Stimulated activated naive B cell treated with anti-CD40 and anti-IgM and Interleukin-4, amounts not matched to agents 10 μg/mL and 1 μg/mL and 100 μg/mL, for 72 hours (primary cell): Measurements from ENCODE around the gene RAMP3.
A peak's percentile ranks its signal among the peaks of the same experiment; 100 is the strongest.

ENCODE experiments used
- ATAC-seq, 2 donors: fragments of 150-1000 bp; cut with Tn5 transposase; replicated peaks; 2 replicates each; pipeline ENCODE4 v1.10.0; 2021; ENCODE audit warnings: moderate library complexity in 1 of 2
- DNase-seq: peaks from one replicate; pipeline ENCODE4 v3.0.0; 2021
- H3K27ac Mint-ChIP-seq: one replicate; pipeline ENCODE4 v1.8.0; 2022; ENCODE audit warnings: mild to moderate bottlenecking, mixed read lengths
- H3K27me3 Mint-ChIP-seq, 2 donors: one replicate each; pipeline ENCODE4 v1.8.0; 2022; ENCODE audit warnings: mixed read lengths in 2 of 2
- H3K36me3 Mint-ChIP-seq, 2 donors: one replicate each; pipeline ENCODE4 v1.8.0; 2022; ENCODE audit warnings: mixed read lengths in 2 of 2, mild to moderate bottlenecking in 1 of 2
- H3K4me1 Mint-ChIP-seq, 2 donors: one replicate each; pipeline ENCODE4 v1.8.0; 2022; ENCODE audit warnings: mixed read lengths in 2 of 2, mild to moderate bottlenecking in 1 of 2
- H3K4me3 Mint-ChIP-seq, 2 donors: one replicate each; pipeline ENCODE4 v1.8.0; 2022; ENCODE audit warnings: mild to moderate bottlenecking in 2 of 2, mixed read lengths in 2 of 2, moderate library complexity in 1 of 2
- H3K9me3 Mint-ChIP-seq, 2 donors: one replicate each; pipeline ENCODE4 v1.8.0; 2022; ENCODE audit warnings: mixed read lengths in 2 of 2, mild to moderate bottlenecking in 1 of 2

RAMP3 gene

DNA sequence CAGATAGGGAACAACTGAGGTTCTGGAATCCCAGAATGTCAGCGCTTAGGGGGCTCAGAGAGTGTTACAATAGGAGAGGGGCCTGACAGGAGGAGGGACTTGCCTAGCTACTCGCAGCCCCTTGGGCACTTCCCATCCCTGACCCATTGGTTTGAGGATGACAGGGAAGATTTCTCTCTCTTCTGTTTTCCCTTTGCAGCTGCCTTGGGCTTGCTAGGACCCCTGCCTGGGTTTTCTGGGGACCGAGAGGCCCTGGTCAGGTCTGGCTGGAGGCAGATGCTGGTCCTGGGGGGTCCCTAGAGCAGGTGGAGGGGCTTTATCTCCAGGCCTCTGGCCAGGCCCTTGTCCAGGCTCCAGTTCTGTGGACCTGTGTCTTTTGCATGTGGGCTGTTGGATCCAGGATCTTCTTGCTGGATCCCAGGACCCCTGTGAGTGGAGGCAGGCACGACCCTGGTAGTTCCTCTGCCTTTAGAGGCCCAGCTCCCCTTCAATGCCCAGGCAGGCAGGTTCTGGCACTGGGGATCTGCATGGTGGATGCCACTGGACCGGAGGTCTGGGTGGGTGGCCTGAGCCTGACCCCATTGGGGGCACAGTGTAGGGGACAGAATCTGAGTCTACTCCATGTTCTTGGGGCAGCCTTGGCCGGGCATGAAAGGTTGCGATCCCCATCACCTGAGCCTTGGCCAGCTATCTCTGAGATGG is 26.9 kb downstream of the RAMP3 start:
- no peak for ATAC-seq
- H3K4me3 Mint-ChIP-seq = no peak overlapping the region
- H3K27ac Mint-ChIP-seq = no peak overlapping the region
- H3K9me3 Mint-ChIP-seq = no peaks in the 10 kb centered on the region
- H3K27me3 Mint-ChIP-seq = peaks cover 2 to 8% of the 10 kb centered on the region in 2 donors
- H3K4me1 Mint-ChIP-seq = no peaks in the 10 kb centered on the region
- no peaks in the 10 kb centered on the region for H3K36me3 Mint-ChIP-seq
- DNase-seq = no peak

DNA sequence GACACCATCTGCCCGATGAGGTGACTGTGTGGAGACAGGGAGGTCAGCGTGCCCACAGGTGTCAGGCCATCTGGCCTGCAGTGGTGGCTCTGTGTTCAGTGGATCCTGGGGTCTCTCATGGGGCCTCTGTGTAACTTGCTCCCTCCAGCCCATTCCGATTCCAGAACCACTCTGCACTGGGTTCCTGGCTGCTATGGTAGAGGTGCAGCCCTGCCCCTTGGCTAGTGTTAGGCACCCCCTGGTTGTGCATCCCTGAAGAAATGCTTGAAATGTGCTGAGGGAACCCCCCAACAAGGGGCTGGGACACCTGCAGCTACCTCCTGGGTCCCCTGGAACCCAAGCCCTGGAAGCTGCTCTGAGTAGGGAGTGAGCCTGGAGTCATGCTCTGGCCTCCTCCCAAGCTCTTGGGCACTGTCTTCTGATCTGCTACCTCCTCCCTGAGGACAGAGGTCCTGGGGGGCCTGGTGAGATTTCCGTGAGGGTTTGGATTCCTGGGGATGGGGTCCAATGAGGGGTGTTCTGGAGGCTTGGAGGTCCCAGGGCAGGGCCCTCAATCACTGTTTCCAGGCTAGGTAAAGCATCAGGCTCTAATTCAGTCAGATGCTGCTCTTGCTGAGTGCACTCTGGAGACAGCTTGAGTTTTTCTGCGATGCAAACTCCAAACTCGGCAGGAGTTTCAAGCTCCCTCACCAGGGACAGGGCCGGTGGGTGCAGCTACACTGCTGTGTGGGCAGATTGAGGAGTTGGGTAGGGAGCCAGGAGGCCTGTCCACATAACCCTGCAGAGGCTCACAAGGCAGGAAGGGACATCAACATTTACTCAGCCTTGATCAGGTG is 27.7 kb downstream of the RAMP3 start:
- Mint-ChIP-seq H3K27ac (no peak overlapping the region), H3K27me3 (peaks cover 0 to 12% of the 10 kb centered on the region in 2 donors), H3K4me1 (no peaks in the 10 kb centered on the region), H3K4me3 (no peak overlapping the region), H3K9me3 (no peaks in the 10 kb centered on the region), H3K36me3 (no peaks in the 10 kb centered on the region)
- ATAC-seq (no peak), DNase-seq (no peak)

DNA sequence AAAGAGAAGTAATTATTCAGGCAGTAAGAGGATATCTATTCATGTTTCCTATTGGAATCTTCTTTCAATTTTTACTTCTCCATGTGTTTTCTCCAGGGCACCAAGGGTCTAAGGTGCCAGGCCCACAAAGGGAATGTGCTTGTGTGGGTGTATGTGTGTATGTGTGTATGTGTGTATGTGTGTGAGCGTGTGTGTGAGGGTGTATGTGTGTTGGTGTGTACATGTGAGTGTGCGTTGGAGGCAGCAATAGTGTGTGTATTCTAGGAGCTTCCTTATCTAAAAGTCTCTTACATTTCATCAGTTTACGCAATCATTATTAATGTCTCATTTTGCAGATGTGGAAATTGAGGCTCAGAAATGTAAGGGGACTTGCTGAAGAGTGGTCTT is 28.3 kb downstream of the RAMP3 start:
- Mint-ChIP-seq H3K36me3 (no peaks in the 10 kb centered on the region), H3K4me1 (no peaks in the 10 kb centered on the region), H3K9me3 (no peaks in the 10 kb centered on the region), H3K27ac (no peak overlapping the region), H3K4me3 (no peak overlapping the region), H3K27me3 (peaks cover 0 to 12% of the 10 kb centered on the region in 2 donors)
- no peak for DNase-seq
- ATAC-seq = no peak

DNA sequence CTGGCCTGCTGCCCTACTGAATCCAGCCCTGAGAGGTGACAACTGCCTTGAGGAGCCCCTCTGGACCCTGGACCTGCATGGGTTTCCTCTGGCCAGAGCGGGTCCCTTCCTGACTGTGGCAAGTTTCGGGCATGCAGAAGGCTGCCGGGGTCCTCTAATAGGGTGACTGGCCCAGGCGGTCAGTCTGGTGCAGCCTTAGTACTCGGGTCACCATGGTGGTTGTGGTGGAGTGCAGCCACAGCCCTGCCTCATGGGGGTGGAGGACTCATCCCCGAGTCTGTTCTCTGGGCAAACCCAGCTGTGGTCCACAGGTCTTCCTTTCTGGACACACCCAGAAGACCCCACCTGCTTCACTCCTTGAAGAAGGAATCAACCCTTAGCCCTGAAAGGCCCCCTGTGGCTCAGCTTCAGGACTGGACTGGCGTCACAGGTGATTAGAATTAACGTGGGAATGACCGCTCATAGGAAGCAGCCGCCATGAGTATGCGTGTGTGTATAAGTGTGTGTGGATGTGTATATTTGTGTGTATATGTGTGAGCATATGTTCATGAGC is 28.7 kb downstream of the RAMP3 start:
- ATAC-seq = no peak
- H3K9me3 Mint-ChIP-seq = no peaks in the 10 kb centered on the region
- H3K27me3 Mint-ChIP-seq = peaks cover 3 to 15% of the 10 kb centered on the region in 2 donors
- no peaks in the 10 kb centered on the region for H3K36me3 Mint-ChIP-seq
- no peak overlapping the region for H3K4me3 Mint-ChIP-seq
- no peaks in the 10 kb centered on the region for H3K4me1 Mint-ChIP-seq
- DNase-seq = no peak
- H3K27ac Mint-ChIP-seq = no peak overlapping the region

DNA sequence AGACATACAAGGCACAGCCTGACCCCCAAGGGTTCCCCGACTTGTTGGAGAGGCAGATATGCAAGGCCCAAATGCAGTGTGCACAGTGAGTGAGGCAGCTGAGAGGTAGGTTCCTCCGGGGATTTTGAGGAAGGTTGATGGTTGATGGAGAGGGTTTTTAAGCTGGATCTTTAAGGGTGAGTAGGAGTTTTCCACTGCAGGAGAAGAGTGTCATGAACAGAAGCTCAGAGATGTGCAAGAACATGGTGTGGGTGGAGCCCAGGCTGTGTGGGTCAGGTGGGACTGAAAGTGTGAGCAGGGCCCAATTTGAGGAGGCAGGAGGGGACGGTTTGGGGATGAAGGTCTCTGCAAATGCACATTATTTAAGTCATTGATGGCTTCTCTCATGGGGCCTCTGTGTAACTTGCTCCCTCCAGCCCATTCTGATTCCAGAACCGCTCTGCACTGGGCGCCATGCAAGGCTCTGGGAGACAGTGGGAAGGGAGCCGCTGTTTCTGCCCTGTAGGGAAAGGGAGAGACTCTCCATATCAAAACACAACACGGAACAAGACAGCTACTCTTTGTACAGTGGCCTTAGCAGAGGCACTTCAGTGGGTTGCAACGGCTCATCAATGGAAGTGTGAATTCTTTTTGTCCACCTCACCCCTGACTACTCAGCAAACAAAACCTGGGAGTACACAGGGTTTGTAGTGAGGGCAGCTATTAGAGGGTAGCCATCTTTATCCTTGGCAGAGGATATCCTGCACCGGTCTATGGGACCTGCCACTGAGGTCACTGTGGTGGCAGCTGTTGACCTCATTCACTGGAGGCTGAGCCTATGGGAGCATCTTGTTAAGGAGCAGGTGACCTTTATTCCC is 29.7 kb downstream of the RAMP3 start:
- ATAC-seq (no peak), DNase-seq (no peak)
- H3K27ac Mint-ChIP-seq = no peak overlapping the region
- no peak overlapping the region for H3K4me3 Mint-ChIP-seq
- no peaks in the 10 kb centered on the region for H3K4me1 Mint-ChIP-seq
- no peaks in the 10 kb centered on the region for H3K36me3 Mint-ChIP-seq
- peaks cover under 1 to 2% of the 10 kb centered on the region in 2 donors for H3K9me3 Mint-ChIP-seq
- H3K27me3 Mint-ChIP-seq = peaks cover 8 to 22% of the 10 kb centered on the region in 2 donors

DNA sequence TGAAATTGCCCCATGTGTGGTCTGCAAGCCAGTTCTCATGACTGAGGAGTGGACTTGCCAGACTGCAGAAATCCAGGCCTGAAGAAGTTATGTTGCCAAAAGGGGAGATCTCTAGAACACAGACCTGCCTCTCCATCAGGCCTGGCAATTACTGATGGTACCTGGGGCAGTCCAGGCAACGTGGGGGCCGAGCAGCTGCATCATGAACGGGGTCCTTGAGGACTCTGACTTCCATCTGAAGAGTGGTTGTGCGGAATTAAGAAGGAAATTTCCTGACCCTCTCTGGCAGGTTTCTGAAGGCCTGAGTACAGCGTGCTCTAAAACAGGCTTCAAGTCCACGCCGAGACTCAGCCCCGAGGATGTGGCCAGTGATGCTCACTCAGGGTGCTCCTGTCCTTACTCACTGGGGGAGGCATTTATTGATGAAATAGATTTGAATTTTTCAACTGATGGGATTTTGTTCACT is 30.4 kb downstream of the RAMP3 start:
- H3K9me3 Mint-ChIP-seq = peaks cover 2 to 5% of the 10 kb centered on the region in 2 donors
- H3K4me3 Mint-ChIP-seq = no peak overlapping the region
- no peak overlapping the region for H3K27ac Mint-ChIP-seq
- no peaks in the 10 kb centered on the region for H3K36me3 Mint-ChIP-seq
- DNase-seq = no peak
- peaks cover 8 to 27% of the 10 kb centered on the region in 2 donors for H3K27me3 Mint-ChIP-seq
- ATAC-seq = no peak
- peaks cover 0 to 4% of the 10 kb centered on the region in 2 donors for H3K4me1 Mint-ChIP-seq

DNA sequence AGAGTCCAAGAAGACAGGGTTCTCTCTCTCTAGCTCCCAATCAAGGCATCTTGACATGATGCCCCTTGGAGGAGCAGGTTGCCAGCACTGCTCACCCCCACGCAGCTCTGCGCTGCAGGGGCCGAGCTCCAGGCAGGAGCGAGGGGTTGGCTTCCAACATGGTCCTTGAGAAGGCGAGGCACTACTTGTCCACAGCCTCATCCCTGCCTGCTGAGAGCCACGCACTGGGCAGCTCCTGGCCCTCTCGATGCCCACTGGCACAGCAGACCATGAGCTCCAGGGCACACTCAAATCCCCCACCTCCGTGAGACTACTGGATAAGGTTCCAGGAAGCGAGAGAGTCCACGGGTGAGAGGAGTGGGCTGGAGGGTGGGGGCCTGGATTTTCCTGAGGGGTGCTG is 31.1 kb downstream of the RAMP3 start:
- H3K27me3 Mint-ChIP-seq = peaks cover 8 to 30% of the 10 kb centered on the region in 2 donors
- H3K27ac Mint-ChIP-seq = no peak overlapping the region
- no peaks in the 10 kb centered on the region for H3K36me3 Mint-ChIP-seq
- DNase-seq = no peak
- ATAC-seq = no peak
- H3K9me3 Mint-ChIP-seq = peaks cover 2 to 5% of the 10 kb centered on the region in 2 donors
- H3K4me1 Mint-ChIP-seq = peaks cover 0 to 4% of the 10 kb centered on the region in 2 donors
- no peak overlapping the region for H3K4me3 Mint-ChIP-seq

DNA sequence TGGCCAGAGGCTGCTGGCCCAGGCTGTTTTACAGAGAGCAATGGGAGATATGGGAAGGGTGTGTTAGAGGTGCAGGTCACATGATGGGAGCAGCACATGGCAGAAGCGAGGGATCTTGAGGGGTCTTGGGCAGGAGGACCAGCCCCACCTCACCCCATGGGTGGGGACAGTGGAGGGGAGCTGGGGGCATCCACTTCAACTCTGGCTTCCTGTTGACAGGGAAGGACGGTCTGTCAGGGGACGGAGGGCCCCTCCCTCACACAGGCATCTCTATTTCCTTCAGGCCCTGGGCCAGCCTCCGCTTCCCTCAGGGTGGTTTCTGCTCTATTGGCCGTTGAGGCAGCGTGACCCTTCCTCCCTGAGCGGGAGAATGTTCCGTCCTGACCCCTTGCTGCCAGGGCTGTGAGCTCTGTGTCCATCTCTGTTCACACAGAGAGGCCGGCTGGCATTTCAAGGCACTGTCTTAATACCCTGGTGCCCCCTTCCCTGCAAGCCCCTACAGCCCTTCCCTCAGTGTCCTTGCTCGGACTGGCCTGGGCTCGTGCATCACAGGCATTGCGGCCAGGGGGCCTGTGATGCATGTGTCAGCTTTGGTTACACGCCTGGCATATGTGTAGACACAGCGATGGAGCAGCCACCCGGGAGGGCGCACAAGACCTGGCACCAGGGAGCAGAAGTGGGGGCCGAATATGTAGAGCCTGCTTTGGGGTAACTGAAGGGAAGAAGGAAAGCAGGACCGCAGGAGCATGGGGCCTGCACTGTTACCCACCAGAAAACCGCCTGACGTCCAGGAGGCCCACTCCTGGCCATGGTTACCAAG is 31.8 kb downstream of the RAMP3 start:
- H3K27ac Mint-ChIP-seq = no peak overlapping the region
- H3K4me3 Mint-ChIP-seq = no peak overlapping the region
- peaks cover 8 to 31% of the 10 kb centered on the region in 2 donors for H3K27me3 Mint-ChIP-seq
- peaks cover 2 to 5% of the 10 kb centered on the region in 2 donors for H3K9me3 Mint-ChIP-seq
- DNase-seq (no peak), ATAC-seq (no peak)
- H3K36me3 Mint-ChIP-seq = no peaks in the 10 kb centered on the region
- H3K4me1 Mint-ChIP-seq = peaks cover 0 to 4% of the 10 kb centered on the region in 2 donors

DNA sequence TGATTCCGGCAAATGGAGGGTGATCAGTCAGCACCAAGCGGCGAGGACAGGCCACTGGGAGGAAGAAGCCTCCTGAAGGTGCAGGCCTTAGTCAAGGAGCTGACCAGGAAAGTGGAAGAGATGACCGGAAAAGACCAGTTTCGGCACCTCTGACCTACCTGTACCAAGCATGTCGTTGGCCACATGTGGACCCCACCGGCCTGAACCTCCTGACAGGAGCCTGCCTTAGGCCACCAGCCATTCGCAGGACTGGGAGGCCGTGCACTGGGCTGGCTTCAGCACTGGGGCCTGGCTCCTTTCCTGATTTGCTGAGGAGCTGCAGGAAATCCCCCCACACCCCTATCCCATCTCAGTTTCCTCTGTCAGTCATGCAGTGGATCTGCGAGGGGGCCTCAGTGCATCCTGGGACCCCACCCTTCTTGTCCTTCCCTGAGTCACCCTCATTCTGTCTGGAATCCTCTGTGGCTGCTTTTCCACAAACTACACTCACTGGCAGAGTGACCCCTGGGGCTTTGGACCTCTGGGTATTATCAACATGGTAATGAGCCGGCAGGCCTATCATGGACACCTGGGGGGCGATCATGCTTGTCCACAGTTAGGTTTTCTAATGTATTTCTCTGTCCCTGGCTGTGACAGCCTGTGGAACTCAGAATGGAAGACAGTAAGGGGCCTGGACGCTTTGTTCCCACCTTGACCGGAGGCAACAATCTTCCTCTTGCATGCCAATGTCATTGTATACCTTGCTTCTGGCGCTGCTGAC is 33.0 kb downstream of the RAMP3 start:
- DNase-seq = no peak
- peaks cover 18 to 38% of the 10 kb centered on the region in 2 donors for H3K27me3 Mint-ChIP-seq
- H3K4me3 Mint-ChIP-seq = no peak overlapping the region
- H3K27ac Mint-ChIP-seq = no peak overlapping the region
- H3K4me1 Mint-ChIP-seq = peaks cover 0 to 4% of the 10 kb centered on the region in 2 donors
- H3K9me3 Mint-ChIP-seq = peaks cover 2 to 5% of the 10 kb centered on the region in 2 donors
- H3K36me3 Mint-ChIP-seq = no peaks in the 10 kb centered on the region
- no peak for ATAC-seq

DNA sequence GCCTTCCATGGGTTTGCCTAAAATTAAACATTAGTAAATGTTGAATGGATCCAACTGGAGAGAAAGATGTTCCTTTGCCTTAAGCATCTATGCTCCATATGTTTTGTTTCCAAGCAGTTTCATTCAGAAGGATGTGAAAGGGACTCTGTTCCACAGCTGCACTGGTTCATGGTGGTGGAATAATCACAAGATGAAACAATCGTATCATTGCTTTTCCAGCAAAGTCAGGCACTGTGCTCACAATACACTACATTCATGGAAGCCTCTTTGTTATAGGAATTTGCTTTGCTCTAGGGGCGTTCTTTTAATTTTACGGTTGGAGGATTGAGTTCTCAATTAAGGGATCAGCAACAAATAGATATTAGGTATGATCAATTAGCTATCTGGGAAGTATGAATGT is 33.8 kb downstream of the RAMP3 start:
- Mint-ChIP-seq H3K36me3 (no peaks in the 10 kb centered on the region), H3K9me3 (peaks cover 2 to 5% of the 10 kb centered on the region in 2 donors), H3K27me3 (peaks cover 21 to 38% of the 10 kb centered on the region in 2 donors), H3K27ac (no peak overlapping the region), H3K4me1 (peaks cover 2 to 4% of the 10 kb centered on the region in 2 donors), H3K4me3 (no peak overlapping the region)
- DNase-seq = no peak
- ATAC-seq = no peak

DNA sequence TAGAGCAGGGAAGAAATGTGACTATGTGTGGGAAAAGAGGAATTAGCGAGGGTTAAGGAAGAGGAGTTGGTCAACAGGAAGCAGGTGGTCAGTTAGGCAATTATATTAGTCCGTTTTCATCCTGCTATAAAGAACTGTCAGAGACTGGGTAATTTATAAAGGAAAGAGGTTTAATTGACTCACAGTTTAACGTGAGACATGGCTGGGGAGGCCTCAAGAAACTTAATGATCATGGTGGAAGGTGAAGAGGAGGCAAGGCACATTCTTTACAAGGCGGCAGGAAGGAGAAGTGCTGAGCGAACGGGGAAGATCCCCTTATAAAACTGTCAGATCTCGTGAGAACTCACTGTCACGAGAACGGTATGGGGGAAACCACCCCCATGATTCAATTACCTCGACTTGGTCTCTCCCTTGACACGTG is 35.0 kb downstream of the RAMP3 start:
- H3K4me1 Mint-ChIP-seq = peaks cover 6 to 7% of the 10 kb centered on the region in 2 donors
- H3K9me3 Mint-ChIP-seq = peaks cover 2 to 5% of the 10 kb centered on the region in 2 donors
- no peak overlapping the region for H3K4me3 Mint-ChIP-seq
- H3K36me3 Mint-ChIP-seq = no peaks in the 10 kb centered on the region
- H3K27me3 Mint-ChIP-seq = peaks cover 30 to 33% of the 10 kb centered on the region in 2 donors
- no peak overlapping the region for H3K27ac Mint-ChIP-seq
- DNase-seq = no peak
- ATAC-seq = no peak

DNA sequence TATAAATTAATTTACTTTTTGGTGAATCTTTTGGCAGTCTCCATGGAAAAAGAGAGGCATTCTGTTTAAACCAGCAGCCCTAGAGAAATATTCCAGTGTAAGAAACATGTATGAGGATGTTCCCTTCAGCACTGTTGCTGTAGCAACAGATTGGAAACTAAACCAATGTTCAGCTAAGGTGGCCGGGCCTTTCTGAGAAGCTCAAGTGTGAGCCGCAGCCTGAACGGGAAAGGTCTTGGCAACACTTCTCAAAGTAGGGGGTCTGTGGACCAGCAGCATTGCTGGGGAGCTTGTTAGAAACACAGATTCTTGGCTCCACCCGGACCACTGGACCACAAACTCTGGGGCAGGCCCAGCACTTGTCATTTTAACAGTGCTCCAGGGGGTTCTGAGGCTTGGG is 36.2 kb downstream of the RAMP3 start:
- Mint-ChIP-seq H3K4me3 (no peak overlapping the region), H3K36me3 (no peaks in the 10 kb centered on the region), H3K27me3 (peaks cover 30 to 38% of the 10 kb centered on the region in 2 donors), H3K27ac (no peak overlapping the region), H3K9me3 (peaks cover 2 to 5% of the 10 kb centered on the region in 2 donors), H3K4me1 (peaks cover 6 to 7% of the 10 kb centered on the region in 2 donors)
- DNase-seq (no peak), ATAC-seq (no peak)

DNA sequence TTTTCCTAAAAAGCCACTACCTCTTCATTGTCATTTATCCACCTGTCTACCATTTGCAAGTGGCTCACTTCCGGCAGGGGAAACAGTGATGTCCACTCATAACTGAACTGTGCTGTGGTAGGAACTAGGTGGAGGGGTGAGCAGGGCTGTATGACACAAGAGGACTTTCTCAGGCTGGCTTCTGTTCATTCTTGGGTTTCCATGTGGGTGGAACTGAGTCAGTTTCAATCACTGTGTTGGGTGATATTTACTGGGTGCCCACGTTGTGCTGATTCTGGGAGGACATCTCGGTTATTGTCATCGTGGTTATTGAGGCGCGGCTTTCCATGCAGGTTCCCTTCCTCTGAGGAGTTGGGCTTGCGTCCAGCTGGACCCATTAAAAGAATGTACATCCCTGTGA is 38.8 kb downstream of the RAMP3 start:
- H3K4me1 Mint-ChIP-seq = peaks cover 6 to 10% of the 10 kb centered on the region in 2 donors
- no peaks in the 10 kb centered on the region for H3K36me3 Mint-ChIP-seq
- H3K4me3 Mint-ChIP-seq = no peak overlapping the region
- H3K27ac Mint-ChIP-seq = no peak overlapping the region
- peak; percentile 44 for DNase-seq
- H3K27me3 Mint-ChIP-seq = peaks cover 28 to 46% of the 10 kb centered on the region in 2 donors
- peak; percentile 95 to 97 for ATAC-seq
- peaks cover 2 to 5% of the 10 kb centered on the region in 2 donors for H3K9me3 Mint-ChIP-seq
